ENCODE measurements around the gene PCNX3. TPM values are rescaled to one million over a fixed set of nuclear protein-coding genes. Genes with fewer than 3 reads are reported as not detected.

Gene PCNX3
- 38.1 and 44.3 TPM in 2 replicates for total RNA-seq (2013; cell fraction: nucleolus; rRNA removed)
- total RNA-seq (2014; rRNA removed) (14.0 and 19.9 TPM in 2 replicates), total RNA-seq (2014; rRNA removed; fragmentation: Illumina TruSeq; extraction: Trizol) (5.4 and 7.3 TPM in 2 replicates), total RNA-seq (2021) (39.0 and 46.6 TPM in 2 replicates), polyA plus RNA-seq (2011; rRNA removed) (2.9 and 8.2 TPM in 2 replicates), polyA plus RNA-seq (2014; fragmentation: Illumina TruSeq; extraction: Trizol) (1.7 and 8.6 TPM in 2 replicates), polyA plus RNA-seq (2014; fragmentation: Nextera tagmentation; extraction: Ambion mirVana) (under 1 TPM; 0.03 to 0.15 TPM), polyA plus RNA-seq (2014; rRNA removed) (34.1 and 40.2 TPM in 2 replicates), polyA plus RNA-seq (2016; fragmentation: Nextera tagmentation; extraction: Ambion mirVana) (10 to 100 TPM in 1 of 2 experiments, 1 to 10 TPM in 1; 6.8 to 10.3 TPM), polyA minus RNA-seq (2011; rRNA and poly(A)+ RNA removed) (12.1 and 24.9 TPM in 2 replicates), Bru-seq, nascent RNA (percentile 68 among the genes with signal in this experiment), BruChase-seq, experiment 1, labeled RNA remaining after a 6-hour chase (percentile 83 among the genes with signal in this experiment), BruChase-seq, experiment 2, labeled RNA remaining after a 2-hour chase (percentile 82 among the genes with signal in this experiment)
- polyA plus RNA-seq (2011; ENCODE audit: low read depth), result 8.1 TPM
- polyA plus RNA-seq (2011; cell fraction: cytosol; rRNA removed), result 19.6 and 23.7 TPM in 2 replicates
- polyA plus RNA-seq (2011; cell fraction: nucleus; rRNA removed), result 93.1 and 120 TPM in 2 replicates
- polyA plus RNA-seq (2012), result 16.6 and 21.0 TPM in 2 replicates
- 17.2 and 18.4 TPM in 2 replicates for polyA minus RNA-seq (2011; cell fraction: cytosol; rRNA and poly(A)+ RNA removed)
- polyA minus RNA-seq (2011; cell fraction: nucleus; rRNA and poly(A)+ RNA removed), result 29.3 and 54.2 TPM in 2 replicates
- long read RNA-seq, experiment 1, partial matches to known transcripts, result 2 of 3 reads
- long read RNA-seq, experiment 1, other reads (novel, unspliced or antisense), result 1 of 3 reads
- long read RNA-seq, experiment 2, partial matches to known transcripts, result 0 of 2 reads
- long read RNA-seq, experiment 2, other reads (novel, unspliced or antisense), result 1 of 2 reads

DNA sequence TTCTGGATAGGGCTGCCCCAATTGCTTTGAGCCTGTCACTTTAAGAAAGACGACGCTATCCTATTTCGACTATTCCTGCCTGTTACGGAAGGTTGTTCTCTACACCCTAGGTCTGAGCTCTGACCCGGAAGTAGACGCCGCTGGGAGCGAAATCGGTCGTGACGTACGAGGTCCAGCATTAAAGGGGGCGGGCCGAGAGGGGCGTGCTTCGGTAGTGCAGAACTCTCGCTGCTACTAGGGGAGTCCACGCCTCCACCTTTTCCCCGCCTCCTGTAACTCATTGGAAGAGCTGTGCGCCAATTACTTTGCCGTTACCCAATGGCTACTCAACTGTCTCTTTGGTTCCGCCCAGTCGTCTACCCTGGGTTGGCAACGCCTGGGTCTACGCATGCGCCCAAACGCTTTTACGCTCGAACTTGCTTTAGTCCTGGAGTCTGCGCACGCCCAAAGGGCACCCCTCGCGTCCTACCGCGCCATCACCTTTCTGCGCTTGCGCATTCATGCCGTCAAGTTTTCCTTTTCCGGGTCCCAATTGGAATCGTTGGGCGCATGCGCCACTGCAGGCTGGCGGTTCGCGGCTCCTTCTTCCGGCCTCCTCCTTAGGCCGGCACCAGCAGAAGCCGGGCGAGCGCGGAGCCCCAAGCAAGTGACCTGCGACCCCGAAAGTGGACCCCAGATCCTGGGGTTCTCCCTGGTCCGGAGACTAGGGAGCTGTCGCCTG is at the start of gene PCNX3:
Gene PCNX3, plus strand, starts transcription at position 548 of the 721 bp plus-strand sequence. CDS start 536 bp downstream, outside the sequence.
- peak; percentile 100 for DNase-seq (ENCODE audit: low read depth, low spot score)
- BruUV-seq (replicated peaks), result no TSS peak
- WGBS (ENCODE audit: insufficient coverage, insufficient replicate concordance, low lambda C conversion rate, missing lambda C conversion rate), result under 1% methylated on average over 53 of the region's 55 CpGs
- Histone ChIP-seq H3K27me3 (replicated peaks in 1 of 2; ENCODE audit: control insufficient read depth in 2 of 2, insufficient read depth in 2 of 2, low read length in 1 of 2) (no peaks in the 10 kb centered on the region), H3K9ac (ENCODE audit: control insufficient read depth, insufficient read depth, low read length) (peak within 1 kb of the TSS; percentile 85), H2AFZ (ENCODE audit: control insufficient read depth, low read depth, low read length) (peak within 1 kb of the TSS; percentile 48; the same call in 1 of the 2 replicates), H3K9me3 (replicated peaks; ENCODE audit: control insufficient read depth, insufficient read depth, low read length) (no peaks in the 10 kb centered on the region), H3K27ac (ENCODE audit: control insufficient read depth, insufficient read depth) (peak within 1 kb of the TSS; percentile 91), H3K4me1 (ENCODE audit: control insufficient read depth, insufficient read depth, low read length) (peaks cover 24% of the 10 kb centered on the region), H3K79me2 (ENCODE audit: control insufficient read depth, insufficient read depth, low read length) (peaks cover 79% of the 10 kb centered on the region), H3K4me3 (peak within 1 kb of the TSS; percentile 100), H3K36me3 (ENCODE audit: control insufficient read depth in 2 of 2, insufficient read depth in 2 of 2, low read length in 1 of 2) (peaks cover 17 to 19% of the 10 kb centered on the region in 2 experiments; a peak in 3 of 4 replicates), H4K20me1 (ENCODE audit: control insufficient read depth, insufficient read depth) (no peaks in the 10 kb centered on the region; the same call in 1 of the 2 replicates), H3K4me2 (ENCODE audit: control insufficient read depth, insufficient read depth) (peak within 1 kb of the TSS; percentile 94)
- in situ Hi-C loops (cut with MboI) (no loop called here), intact Hi-C loops (cut with micrococcal nuclease; ENCODE audit: unreplicated experiment) (loop anchor here (1.0 to 2.0 kb wide), 5 partner anchors 23 to 75 kb away; partner anchors contain the start of genes SIPA1 and ZNRD2)
- ChIA-PET CTCF (interaction anchor here (0.6 to 3.8 kb wide), 18 partner anchors 11 to 317 kb away, joined by 3 to 35 read pairs (median 6); partner anchors contain the start of genes FAM89B, RELA, RNASEH2C and SIPA1), RAD21 (ENCODE audit: unreplicated experiment) (interaction anchor here (0.6 to 4.0 kb wide), 21 partner anchors 8 to 340 kb away, joined by 3 to 36 read pairs (median 3); partner anchors contain the start of genes DPF2, EHBP1L1, FAM89B and RELA), POLR2A (interaction anchor here (0.5 to 5.0 kb wide), 22 partner anchors 11 to 335 kb away, joined by 3 to 41 read pairs (median 6); partner anchors contain the start of genes EHBP1L1, FAM89B, MUS81 and NEAT1), SMC1A (ENCODE audit: uncharacterized antibody, unreplicated experiment) (interaction anchor here (0.6 to 3.0 kb wide), 17 partner anchors 9 to 644 kb away, joined by 3 to 21 read pairs (median 5); partner anchors contain the start of genes CCDC85B, FAM89B, FIBP and RELA)
- peak; percentile 100 for FAIRE-seq
- ATAC-seq, result peak; percentile 86
- TF ChIP-seq POU2F2 (IDR thresholded peaks at IDR 0.05; ENCODE audit: borderline replicate concordance, low read depth, low read length) (0 out of 3 replicates have a peak, but pooled peaks have one; percentile 15), CREB1 (IDR thresholded peaks at IDR 0.05; ENCODE audit: low read depth) (peak; percentile 96), KLF5 (IDR thresholded peaks at IDR 0.05; ENCODE audit: partially characterized antibody) (no peak), ZBED1 (IDR thresholded peaks at IDR 0.05; ENCODE audit: borderline replicate concordance) (0 out of 2 replicates have a peak, but pooled peaks have one; percentile 23), MEF2A (IDR thresholded peaks at IDR 0.05; ENCODE audit: insufficient read depth, low read depth, low read length) (no peak), HDAC6 (IDR thresholded peaks at IDR 0.05; ENCODE audit: unreplicated experiment) (no peak), ASH2L (IDR thresholded peaks at IDR 0.05; ENCODE audit: borderline replicate concordance, low read depth) (no peak), CREM (IDR thresholded peaks at IDR 0.05; ENCODE audit: low read depth) (peak; percentile 95), JUND (IDR thresholded peaks at IDR 0.05; ENCODE audit: low read depth, low read length) (no peak), CEBPB (IDR thresholded peaks at IDR 0.05; ENCODE audit: borderline replicate concordance in 1 of 2, low read depth in 2 of 2, low read length in 2 of 2) (no peak), RBBP5 (conservative IDR thresholded peaks at IDR 0.05) (no peak), CBX3 (IDR thresholded peaks at IDR 0.05; ENCODE audit: borderline replicate concordance, low read depth) (no peak), EZH2 (IDR thresholded peaks at IDR 0.05; ENCODE audit: borderline replicate concordance, control insufficient read depth, low read depth, low read length) (no peak), POLR2AphosphoS5 (IDR thresholded peaks at IDR 0.05; ENCODE audit: low read length) (peak; percentile 80; the same call in 1 of the 2 replicates), RCOR1 (conservative IDR thresholded peaks at IDR 0.05; ENCODE audit: low read depth, low read length) (no peak)
- TF ChIP-seq, protein P1, sequence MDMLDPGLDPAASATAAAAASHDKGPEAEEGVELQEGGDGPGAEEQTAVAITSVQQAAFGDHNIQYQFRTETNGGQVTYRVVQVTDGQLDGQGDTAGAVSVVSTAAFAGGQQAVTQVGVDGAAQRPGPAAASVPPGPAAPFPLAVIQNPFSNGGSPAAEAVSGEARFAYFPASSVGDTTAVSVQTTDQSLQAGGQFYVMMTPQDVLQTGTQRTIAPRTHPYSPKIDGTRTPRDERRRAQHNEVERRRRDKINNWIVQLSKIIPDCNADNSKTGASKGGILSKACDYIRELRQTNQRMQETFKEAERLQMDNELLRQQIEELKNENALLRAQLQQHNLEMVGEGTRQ (IDR thresholded peaks at IDR 0.05; ENCODE audit: borderline replicate concordance, low read depth, low read length), result no peak; the same call in 1 of the 2 replicates
- TF ChIP-seq, protein P2, sequence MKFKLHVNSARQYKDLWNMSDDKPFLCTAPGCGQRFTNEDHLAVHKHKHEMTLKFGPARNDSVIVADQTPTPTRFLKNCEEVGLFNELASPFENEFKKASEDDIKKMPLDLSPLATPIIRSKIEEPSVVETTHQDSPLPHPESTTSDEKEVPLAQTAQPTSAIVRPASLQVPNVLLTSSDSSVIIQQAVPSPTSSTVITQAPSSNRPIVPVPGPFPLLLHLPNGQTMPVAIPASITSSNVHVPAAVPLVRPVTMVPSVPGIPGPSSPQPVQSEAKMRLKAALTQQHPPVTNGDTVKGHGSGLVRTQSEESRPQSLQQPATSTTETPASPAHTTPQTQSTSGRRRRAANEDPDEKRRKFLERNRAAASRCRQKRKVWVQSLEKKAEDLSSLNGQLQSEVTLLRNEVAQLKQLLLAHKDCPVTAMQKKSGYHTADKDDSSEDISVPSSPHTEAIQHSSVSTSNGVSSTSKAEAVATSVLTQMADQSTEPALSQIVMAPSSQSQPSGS (IDR thresholded peaks at IDR 0.05; ENCODE audit: low read length), result no peak
